GM18907 (cell line): ENCODE measurements around the gene CACNA2D3.

Experiments
- ATAC-seq: cut with Tn5 transposase; IDR thresholded peaks from one replicate; pipeline ENCODE4 v1.9.1; 2021; ENCODE audit warnings: mild to moderate bottlenecking, moderate library complexity; ENCODE audit not compliant: unreplicated experiment

The CACNA2D3 gene

DNA sequence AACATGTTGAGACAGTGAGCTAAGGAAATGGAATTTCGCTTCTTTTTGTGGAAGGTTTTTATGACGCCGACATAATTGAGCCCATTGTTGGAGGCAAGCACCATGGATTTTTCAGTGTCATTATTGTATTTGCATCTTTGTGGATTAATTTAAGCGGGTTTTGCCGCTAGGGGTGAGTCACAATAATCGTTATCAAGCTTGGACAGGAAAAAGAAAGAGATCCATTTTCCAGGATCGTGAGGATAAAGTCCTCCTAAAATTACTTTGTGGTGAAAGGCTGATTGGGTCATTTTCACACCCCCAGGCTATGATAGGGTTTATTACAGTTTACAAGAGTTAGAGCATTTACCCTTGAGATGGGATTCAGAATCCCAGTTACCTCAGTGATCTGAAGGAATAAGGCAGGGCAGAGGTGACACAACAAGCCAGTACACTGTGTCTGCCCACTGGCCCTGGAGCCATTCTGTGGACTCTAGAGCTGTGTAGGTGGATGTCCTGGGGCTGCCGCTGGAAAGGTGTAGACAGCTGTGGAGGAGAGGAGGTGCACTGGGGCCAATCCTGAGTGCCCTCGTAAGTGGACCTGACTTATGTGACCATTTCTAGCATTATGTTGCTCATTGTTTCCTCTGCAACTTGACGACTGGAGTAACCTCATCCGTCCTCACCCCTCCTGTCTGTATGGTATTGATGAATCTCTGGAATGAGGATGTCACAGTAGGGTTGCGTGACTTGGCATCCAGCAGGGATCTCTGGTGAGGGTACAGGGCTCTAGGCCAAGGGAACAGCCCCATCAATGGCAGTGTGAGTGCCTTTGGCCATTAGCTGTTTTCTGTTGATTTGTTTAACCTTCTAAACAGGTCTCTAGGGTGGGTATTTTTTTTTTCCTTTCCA, 435.4 kb downstream of the CACNA2D3 start:
- ATAC-seq: no peak

- ATAC-seq: no peak
Measured at GRCh38 chr3:54563501-54564200, 441.3 kb downstream of the CACNA2D3 start.

GRCh38 chr3:54564374-54564925, 442.1 kb downstream of the CACNA2D3 start:
- no peak for ATAC-seq

DNA sequence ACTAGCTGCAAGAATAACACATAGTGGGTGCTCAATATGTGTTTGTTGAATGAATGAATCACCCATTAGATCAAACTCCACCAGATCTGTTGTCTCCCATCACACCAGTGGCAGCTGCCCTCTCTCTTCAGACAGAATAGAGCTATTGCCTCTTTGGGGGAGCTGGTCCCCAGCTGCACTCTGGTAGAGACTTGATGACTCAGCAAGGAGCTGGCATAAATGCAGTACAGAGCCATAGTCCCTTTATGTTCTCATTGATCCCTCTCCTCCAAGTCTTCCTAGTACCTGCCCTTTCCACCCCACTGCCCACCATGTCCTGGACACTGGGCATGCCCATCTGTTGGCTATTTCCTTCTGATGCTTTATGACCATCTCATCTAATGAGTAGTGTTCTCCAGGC, 443.6 kb downstream of the CACNA2D3 start:
- no peak for ATAC-seq

DNA sequence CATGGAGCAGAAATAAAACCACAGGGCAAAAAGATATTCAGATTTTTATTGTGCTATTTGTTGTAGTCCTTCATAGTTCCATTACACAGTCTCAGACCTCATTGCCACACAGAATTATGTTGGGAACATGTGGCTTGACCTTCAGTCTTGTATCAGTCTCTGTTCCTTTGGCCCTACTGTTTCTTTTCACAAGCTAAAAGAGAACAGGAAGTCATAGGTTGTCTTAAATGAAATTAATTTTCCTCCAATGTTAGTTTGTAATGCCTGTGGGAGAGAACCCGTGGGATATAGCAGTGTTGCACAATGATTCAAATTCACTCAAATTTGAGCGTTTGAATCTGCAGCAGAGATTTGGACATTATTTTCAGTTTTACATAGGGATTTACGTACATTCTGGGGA, 445.6 kb downstream of the CACNA2D3 start:
- no peak for ATAC-seq

DNA sequence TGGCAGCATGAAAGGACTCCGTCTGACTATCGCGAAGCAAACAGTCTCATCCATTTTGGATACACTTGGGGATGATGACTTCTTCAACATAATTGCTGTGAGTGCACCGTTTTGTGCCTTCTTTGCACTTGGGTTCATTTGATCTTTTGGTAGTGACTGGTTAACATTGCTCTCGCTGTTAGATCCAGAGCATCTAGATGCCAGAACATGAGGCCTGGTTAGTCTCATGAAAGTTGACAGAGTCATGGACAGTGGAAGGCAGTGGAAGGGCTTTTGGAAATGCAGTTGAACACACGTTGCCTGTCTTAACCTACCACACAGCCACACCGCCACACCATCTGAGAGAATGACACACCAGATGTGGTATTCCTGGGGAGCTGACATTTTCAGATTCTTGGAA, 447.7 kb downstream of the CACNA2D3 start:
- no peak for ATAC-seq

DNA sequence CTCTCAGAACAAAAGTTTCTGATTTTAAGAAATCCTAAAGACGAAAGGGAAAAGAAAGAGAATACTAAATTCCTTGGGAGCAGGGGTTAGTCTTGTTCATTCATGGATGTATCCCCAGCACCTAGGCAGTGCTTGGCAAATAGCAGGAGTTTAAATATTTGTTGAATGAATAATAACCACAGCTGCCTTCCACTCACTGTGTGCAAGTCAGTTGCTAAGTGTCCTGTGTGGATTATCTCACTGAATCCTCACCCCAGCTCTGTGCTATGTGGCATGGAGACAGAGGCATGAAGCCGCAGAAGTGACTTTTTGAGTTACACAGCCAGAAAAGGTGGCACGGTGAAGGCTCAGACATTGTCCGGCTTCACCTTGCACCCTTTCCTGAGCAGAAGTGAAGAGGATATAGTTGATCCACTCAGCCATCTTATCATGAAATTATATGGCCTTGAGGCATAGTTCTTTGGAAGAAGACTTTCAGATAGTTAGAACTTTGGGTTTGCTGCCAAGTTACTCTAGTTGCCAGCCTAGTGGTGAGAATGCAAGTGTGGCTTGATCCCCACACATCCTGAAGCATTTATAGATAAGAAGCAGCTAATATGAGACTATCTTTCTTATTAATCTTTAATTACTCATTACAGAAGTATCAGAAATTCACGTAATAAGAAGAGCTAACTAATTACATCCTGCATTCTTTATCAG, 450.0 kb downstream of the CACNA2D3 start:
- ATAC-seq: no peak

DNA sequence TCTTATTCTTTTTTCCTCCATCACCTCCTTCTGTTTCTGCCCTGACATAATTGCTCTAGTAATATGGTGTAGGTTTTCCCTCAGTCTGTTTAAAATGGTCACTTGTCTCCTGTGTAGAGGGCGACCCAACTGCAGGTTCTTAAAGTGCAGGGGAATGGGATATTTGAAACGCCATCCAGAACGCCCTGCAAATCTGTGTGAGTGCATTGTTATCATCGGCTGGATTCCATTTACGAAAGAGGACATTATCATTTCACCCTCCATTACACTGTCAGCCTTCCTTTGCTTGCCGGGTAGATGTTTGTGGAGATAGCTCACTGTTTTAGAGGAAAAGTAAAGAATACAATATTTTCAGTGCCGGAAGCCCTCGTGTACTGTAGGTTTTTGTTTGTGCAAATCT, 451.5 kb downstream of the CACNA2D3 start:
- no peak for ATAC-seq

DNA sequence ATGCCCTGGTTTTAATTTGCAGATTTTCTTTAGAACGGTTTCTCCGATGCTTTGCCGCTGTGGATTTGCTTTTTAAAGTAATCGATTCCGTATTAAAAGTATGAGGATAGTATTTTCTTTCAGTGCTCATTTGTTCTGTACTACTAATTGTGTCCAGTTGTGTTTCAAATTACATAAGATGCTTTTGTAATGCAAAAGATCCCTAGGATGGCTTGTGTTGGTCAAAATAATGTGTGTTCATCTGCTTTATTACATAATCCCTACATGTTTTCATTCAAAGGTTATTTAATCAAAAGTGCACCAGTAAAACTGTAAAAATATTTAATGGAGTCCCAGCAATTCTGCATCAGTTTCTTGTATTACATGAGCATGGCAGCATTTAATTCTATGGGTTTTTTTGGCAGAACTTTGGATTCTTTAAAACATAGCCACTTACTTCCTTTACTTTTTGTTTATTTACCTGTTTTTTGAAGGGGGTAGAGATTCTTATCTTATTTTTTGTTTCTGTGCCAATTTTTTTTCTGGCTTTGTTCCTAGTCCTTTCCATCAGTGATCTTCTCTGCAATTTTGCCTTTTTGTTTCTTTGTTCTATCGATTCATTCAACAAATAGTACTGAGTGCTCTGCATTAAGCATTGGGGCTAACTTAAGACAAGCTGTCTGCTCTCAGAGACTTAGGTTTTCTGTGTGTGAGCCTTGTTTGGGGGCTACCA, 452.7 kb downstream of the CACNA2D3 start:
- ATAC-seq: no peak

DNA sequence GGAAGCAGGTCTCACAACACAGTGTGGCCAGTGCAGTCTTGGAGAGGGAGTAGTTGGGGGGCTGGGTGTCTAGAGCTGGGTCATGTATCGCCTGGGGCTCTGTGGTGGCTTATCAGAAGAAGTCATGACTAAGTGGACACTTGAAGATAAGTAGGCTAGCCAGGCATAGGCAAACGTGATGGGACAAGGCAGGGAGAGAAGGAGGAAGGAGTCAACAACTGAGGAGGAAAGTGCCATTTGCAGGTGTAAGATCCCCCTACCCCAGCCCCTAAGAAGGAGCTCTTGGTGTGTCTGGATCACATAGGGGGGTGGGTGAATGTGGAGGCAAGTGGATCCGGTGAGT, 453.2 kb downstream of the CACNA2D3 start:
- ATAC-seq: no peak

DNA sequence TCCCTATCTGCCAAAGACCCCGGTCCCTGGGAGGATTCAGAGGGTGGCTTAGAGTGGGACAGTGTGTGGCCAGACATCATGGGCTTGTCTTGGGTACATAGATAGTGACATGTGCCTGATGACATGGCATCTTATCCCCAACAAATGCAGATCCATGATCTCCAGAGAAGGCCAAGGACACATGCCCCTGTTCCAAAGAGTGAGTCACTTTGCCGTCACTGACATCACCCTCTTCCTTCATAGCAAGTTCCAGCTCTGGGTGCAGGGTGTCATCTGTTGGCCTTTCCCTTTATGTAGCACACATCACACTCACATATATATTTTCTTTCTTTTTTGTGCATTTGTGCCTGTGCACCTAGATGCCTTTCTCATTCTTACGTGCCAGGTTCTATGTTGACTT, 455.0 kb downstream of the CACNA2D3 start:
- no peak for ATAC-seq

- no peak for ATAC-seq
Measured at GRCh38 chr3:54578417-54578816, 456.1 kb downstream of the CACNA2D3 start.

GRCh38 chr3:54580453-54580852, 458.1 kb downstream of the CACNA2D3 start:
- no peak for ATAC-seq

DNA sequence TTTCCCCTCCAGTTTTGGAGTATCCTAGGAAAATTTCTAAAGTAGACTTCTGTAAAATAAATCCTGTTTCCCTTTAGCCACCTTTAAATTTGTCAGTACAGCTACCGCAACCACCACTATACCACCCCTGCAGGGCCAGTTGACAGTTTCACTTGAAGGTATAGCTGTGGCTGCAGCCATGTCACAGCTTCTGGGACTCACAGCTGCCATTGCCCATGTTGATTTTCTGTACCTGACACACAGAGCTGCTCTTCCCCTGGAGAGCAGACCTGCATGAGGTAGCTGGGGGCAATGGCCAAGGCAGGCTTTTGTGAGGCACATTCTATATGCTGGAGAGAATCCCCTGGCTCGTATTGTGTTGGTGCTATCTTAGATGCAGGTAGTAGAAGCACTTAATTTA, 460.1 kb downstream of the CACNA2D3 start:
- ATAC-seq: no peak

- ATAC-seq: no peak
Measured at GRCh38 chr3:54591157-54591556, 468.8 kb downstream of the CACNA2D3 start.

DNA sequence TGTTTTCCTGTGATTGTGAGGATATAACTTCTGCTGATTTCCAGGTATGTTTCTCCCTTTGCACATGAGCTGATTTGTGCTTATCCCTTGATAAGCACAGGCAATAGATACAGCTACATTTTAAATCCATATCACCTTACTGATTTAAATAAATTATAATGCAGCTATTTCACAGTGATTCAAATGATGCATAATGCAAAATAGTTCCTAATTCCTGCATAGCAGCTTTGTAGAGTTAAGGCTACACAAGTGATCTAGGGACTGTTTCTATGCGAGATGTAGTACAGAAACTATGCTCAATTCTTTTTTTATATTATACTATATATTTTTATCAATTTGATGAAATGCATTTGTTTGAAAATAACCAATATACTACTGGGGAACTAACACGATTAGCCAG, 471.3 kb downstream of the CACNA2D3 start:
- no peak for ATAC-seq

- no peak for ATAC-seq
Measured at GRCh38 chr3:54596087-54596486, 473.7 kb downstream of the CACNA2D3 start.

DNA sequence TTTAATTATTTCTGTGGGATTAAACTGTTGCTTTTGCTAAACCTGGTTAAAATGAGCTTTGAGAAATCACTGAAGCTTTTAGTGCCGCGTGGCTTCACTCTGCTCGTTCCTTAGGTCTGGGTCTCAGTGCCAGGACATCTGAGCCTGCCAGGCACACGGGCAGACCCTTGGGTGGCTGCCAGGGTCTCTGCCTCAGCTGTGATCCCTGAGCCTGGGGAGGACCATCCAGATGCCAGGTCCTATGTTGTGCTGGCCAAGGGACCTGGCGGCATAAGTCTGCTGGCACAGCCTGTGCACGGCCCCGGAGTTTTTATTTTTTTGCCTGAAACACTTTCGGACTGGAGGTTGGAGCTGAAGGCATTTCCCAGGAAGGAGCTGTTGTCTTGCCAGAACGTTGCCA, 477.4 kb downstream of the CACNA2D3 start:
- ATAC-seq: no peak

- ATAC-seq: no peak
Measured at GRCh38 chr3:54600441-54601204, 478.3 kb downstream of the CACNA2D3 start.

GRCh38 chr3:54604495-54604894, 482.1 kb downstream of the CACNA2D3 start:
- no peak for ATAC-seq
